Measurements from ENCODE around the gene UTP15.
A peak's percentile ranks its signal among the peaks of the same experiment; 100 is the strongest.

Gene UTP15

GRCh38 chr5:73565139-73565968 is at the start of gene UTP15, which contains the start of gene ANKRA2:
TSS of gene UTP15 (plus strand) at chr5:73565743. CDS start at chr5:73567345, 1,602 bp downstream.
TSS of gene ANKRA2 (minus strand) at chr5:73565639. CDS start at chr5:73562881, 2,758 bp downstream.
- Mint-ChIP-seq H3K4me3 (peak within 1 kb of the TSS; percentile 97), H3K36me3 (ENCODE audit: low read depth) (peaks cover 22% of the 10 kb centered on the region), H3K27ac (peak within 1 kb of the TSS; percentile 95 to 99 (median 99)), H3K4me1 (peaks cover 33% of the 10 kb centered on the region), H3K27me3 (ENCODE audit: low read depth) (no peaks in the 10 kb centered on the region), H3K9me3 (no peaks in the 10 kb centered on the region)
- TF ChIP-seq CTCF (IDR thresholded peaks at IDR 0.05; ENCODE audit: unreplicated experiment in 3 of 3), result no peak

- H3K27ac Mint-ChIP-seq, result no peak overlapping the region
- no peaks in the 10 kb centered on the region for H3K4me1 Mint-ChIP-seq
- H3K27me3 Mint-ChIP-seq (ENCODE audit: low read depth), result no peaks in the 10 kb centered on the region
- no peaks in the 10 kb centered on the region for H3K9me3 Mint-ChIP-seq
- H3K36me3 Mint-ChIP-seq (ENCODE audit: low read depth), result no peaks in the 10 kb centered on the region
- TF ChIP-seq CTCF (IDR thresholded peaks at IDR 0.05; ENCODE audit: unreplicated experiment in 3 of 3), result peak; percentile 46 to 63 (median 62)
- no peak overlapping the region for H3K4me3 Mint-ChIP-seq
These were observed 45.8 kb upstream of the UTP15 start for GRCh38 chr5:73519531-73520283.

- no peak overlapping the region for H3K27ac Mint-ChIP-seq
- H3K36me3 Mint-ChIP-seq (ENCODE audit: low read depth), result no peaks in the 10 kb centered on the region
- no peak overlapping the region for H3K4me3 Mint-ChIP-seq
- no peaks in the 10 kb centered on the region for H3K9me3 Mint-ChIP-seq
- H3K4me1 Mint-ChIP-seq, result no peaks in the 10 kb centered on the region
- no peaks in the 10 kb centered on the region for H3K27me3 Mint-ChIP-seq (ENCODE audit: low read depth)
- no peak for TF ChIP-seq CTCF (IDR thresholded peaks at IDR 0.05; ENCODE audit: unreplicated experiment in 3 of 3)
These were observed 42.6 kb upstream of the UTP15 start for GRCh38 chr5:73522989-73523388.

- H3K9me3 Mint-ChIP-seq, result no peaks in the 10 kb centered on the region
- H3K4me3 Mint-ChIP-seq, result no peak overlapping the region
- H3K4me1 Mint-ChIP-seq, result no peaks in the 10 kb centered on the region
- H3K27ac Mint-ChIP-seq, result no peak overlapping the region
- no peaks in the 10 kb centered on the region for H3K27me3 Mint-ChIP-seq (ENCODE audit: low read depth)
- no peak for TF ChIP-seq CTCF (IDR thresholded peaks at IDR 0.05; ENCODE audit: unreplicated experiment in 3 of 3)
- H3K36me3 Mint-ChIP-seq (ENCODE audit: low read depth), result no peaks in the 10 kb centered on the region
These were observed 41.7 kb upstream of the UTP15 start for GRCh38 chr5:73523861-73524260.

- H3K36me3 Mint-ChIP-seq (ENCODE audit: low read depth), result no peaks in the 10 kb centered on the region
- H3K4me1 Mint-ChIP-seq, result no peaks in the 10 kb centered on the region
- no peaks in the 10 kb centered on the region for H3K9me3 Mint-ChIP-seq
- TF ChIP-seq CTCF (IDR thresholded peaks at IDR 0.05; ENCODE audit: unreplicated experiment in 3 of 3), result no peak
- no peaks in the 10 kb centered on the region for H3K27me3 Mint-ChIP-seq (ENCODE audit: low read depth)
- H3K27ac Mint-ChIP-seq, result no peak overlapping the region
- no peak overlapping the region for H3K4me3 Mint-ChIP-seq
These were observed 39.8 kb upstream of the UTP15 start for GRCh38 chr5:73525606-73526203.

All from nephron (organoid).